Neural progenitor cell (in vitro differentiated cells): Measurements from ENCODE around the gene TUBB2B.

Experiments used
- CTCF ChIP-seq: fragments of 200-600 bp; sonication (generic); IDR thresholded peaks from 2 replicates; pipeline ENCODE4 v1.5.1; 2017; ENCODE audit warnings: antibody characterized with exemption, mild to moderate bottlenecking
- EZH2 ChIP-seq: fragments of 200-600 bp; sonication (generic); IDR thresholded peaks from 2 replicates; pipeline ENCODE4 v1.6.1; 2017; ENCODE audit warnings: antibody characterized with exemption, mild to moderate bottlenecking, moderate library complexity
- EZH2phosphoT487 ChIP-seq: fragments of 200-600 bp; sonication (generic); IDR thresholded peaks from 2 replicates; pipeline ENCODE4 v1.6.1; 2017; ENCODE audit warnings: antibody characterized with exemption

GRCh38 chr6:3181105-3181504 is 46.3 kb downstream of the TUBB2B start:
- TF ChIP-seq CTCF (no peak), EZH2phosphoT487 (no peak), EZH2 (no peak)
